HepG2 (cell line): ENCODE results near the gene GPR65. TPM values are rescaled to one million over a fixed set of nuclear protein-coding genes. Genes with fewer than 3 reads are reported as not detected.

ENCODE experiments used
- AKNA ChIP-seq: sonication (generic); formaldehyde crosslinking; IDR thresholded peaks from 2 replicates; pipeline ENCODE4 v1.4.0; 2020; ENCODE audit warnings: missing genetic modification reagents, borderline replicate concordance
- ARID5B ChIP-seq: IDR thresholded peaks from 2 replicates; pipeline ENCODE4 v1.4.0; 2020; ENCODE audit warnings: mild to moderate bottlenecking, missing genetic modification reagents
- ATF5 ChIP-seq: sonication (generic); formaldehyde crosslinking; IDR thresholded peaks from 2 replicates; pipeline ENCODE4 v1.4.0; 2020; ENCODE audit warnings: mild to moderate bottlenecking, low read depth, missing genetic modification reagents
- KLF11 ChIP-seq: IDR thresholded peaks from 2 replicates; pipeline ENCODE4 v1.6.1; 2016; ENCODE audit warnings: missing compliant biosample characterization
- MIER2 ChIP-seq: IDR thresholded peaks from 2 replicates; pipeline ENCODE4 v1.6.1; 2016; ENCODE audit warnings: missing biosample characterization, missing genetic modification reagents
- NR2F2 ChIP-seq: IDR thresholded peaks from 2 replicates; pipeline ENCODE4 v1.6.1; 2012; ENCODE audit warnings: low read depth, inconsistent platforms, borderline replicate concordance
- PRDM10 ChIP-seq: sonication (generic); formaldehyde crosslinking; IDR thresholded peaks from 2 replicates; pipeline ENCODE4 v1.4.0; 2020; ENCODE audit warnings: low read depth, missing genetic modification reagents
- SETDB1 ChIP-seq: sonication (generic); formaldehyde crosslinking; IDR thresholded peaks from 2 replicates; pipeline ENCODE4 v1.5.1; 2020; ENCODE audit warnings: missing genetic modification reagents, mild to moderate bottlenecking, borderline replicate concordance
- SNAI1 ChIP-seq: sonication (generic); formaldehyde crosslinking; IDR thresholded peaks from 2 replicates; pipeline ENCODE4 v1.5.0; 2020; ENCODE audit warnings: mild to moderate bottlenecking, missing genetic modification reagents, borderline replicate concordance
- TBL1XR1 ChIP-seq: fragments of 150-350 bp; IDR thresholded peaks from 2 replicates; pipeline ENCODE4 v1.6.1; 2014; ENCODE audit warnings: borderline replicate concordance, low read length; ENCODE audit not compliant: partially characterized antibody
- ZFP82 ChIP-seq: sonication (generic); formaldehyde crosslinking; IDR thresholded peaks from 2 replicates; pipeline ENCODE4 v1.5.1; 2020; ENCODE audit warnings: mild to moderate bottlenecking, missing genetic modification reagents, borderline replicate concordance
- ZNF34 ChIP-seq: sonication (generic); formaldehyde crosslinking; IDR thresholded peaks from 2 replicates; pipeline ENCODE4 v1.4.0; 2020; ENCODE audit warnings: mild to moderate bottlenecking, missing genetic modification reagents, borderline replicate concordance
- ZSCAN29 ChIP-seq: sonication (generic); formaldehyde crosslinking; conservative IDR thresholded peaks from 2 replicates; pipeline ENCODE4 v1.4.0; 2020; ENCODE audit warnings: mild to moderate bottlenecking, missing genetic modification reagents
- polyA plus RNA-seq, 8 experiments: library from polyadenylated mRNA; depleted of rRNA in 3 of 8; stranded (reverse) in 7 of 8; unstranded in 1 of 8; fragments of >200 nt; fragmentation: Illumina TruSeq in 4 of 8; extraction: Trizol in 4 of 8; gene quantifications; 2 replicates each; pipeline versions ENCODE4 v1.2.1 to v1.2.3, GENCODE V29; 2011 to 2016; ENCODE audit warnings: low read depth in 4 of 8, missing spikeins in 1 of 8, mixed read lengths in 1 of 8; ENCODE audit not compliant: insufficient read depth in 1 of 8
- total RNA-seq, 5 experiments: library from RNA; depleted of rRNA; stranded (reverse); fragments of >200 nt; fragmentation: Illumina TruSeq; extraction: Trizol; gene quantifications; 2 replicates each; pipeline ENCODE4 v1.2.3, GENCODE V29; 2016; ENCODE audit warnings: low read depth in 1 of 5
- TF ChIP-seq, protein P1 (sequence below): sonication (generic); formaldehyde crosslinking; IDR thresholded peaks from 2 replicates; pipeline ENCODE4 v1.4.0; 2020; ENCODE audit warnings: mild to moderate bottlenecking, missing genetic modification reagents

GPR65 gene
- total and polyA plus RNA-seq, 2 of the 13 experiments (the other 11 are each of a cell fraction or from before 2014, with no cell fraction given): not detected

- no peak for TF ChIP-seq PRDM10 (CRISPR knock-in tag)
- TF ChIP-seq SNAI1 (CRISPR knock-in tag): no peak
- no peak for TF ChIP-seq MIER2
- TF ChIP-seq ARID5B (CRISPR knock-in tag): peak; percentile 17; the same call in 1 of the 2 replicates
- TF ChIP-seq ZFP82 (CRISPR knock-in tag): no peak
- TF ChIP-seq ZNF34 (CRISPR knock-in tag): no peak
- TF ChIP-seq, protein P1, sequence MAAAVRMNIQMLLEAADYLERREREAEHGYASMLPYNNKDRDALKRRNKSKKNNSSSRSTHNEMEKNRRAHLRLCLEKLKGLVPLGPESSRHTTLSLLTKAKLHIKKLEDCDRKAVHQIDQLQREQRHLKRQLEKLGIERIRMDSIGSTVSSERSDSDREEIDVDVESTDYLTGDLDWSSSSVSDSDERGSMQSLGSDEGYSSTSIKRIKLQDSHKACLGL: no peak
- TF ChIP-seq AKNA: no peak
- no peak for TF ChIP-seq SETDB1 (CRISPR knock-in tag)
- TF ChIP-seq ATF5 (CRISPR knock-in tag): no peak
- no peak for TF ChIP-seq TBL1XR1
- TF ChIP-seq NR2F2: no peak
- no peak for TF ChIP-seq ZSCAN29 (CRISPR knock-in tag)
- no peak for TF ChIP-seq KLF11 (CRISPR knock-in tag)
These were observed 9.2 kb upstream of the GPR65 start (continued) for GRCh38 chr14:87995500-87996290.
